Cerebellar cortex (tissue), 1 donor: ENCODE measurements around the gene CALD1.

Experiments
- DNase-seq: peaks from one replicate; pipeline ENCODE4 v3.0.0-alpha.2; 2015; ENCODE audit warnings: low spot score

CALD1 gene

DNA sequence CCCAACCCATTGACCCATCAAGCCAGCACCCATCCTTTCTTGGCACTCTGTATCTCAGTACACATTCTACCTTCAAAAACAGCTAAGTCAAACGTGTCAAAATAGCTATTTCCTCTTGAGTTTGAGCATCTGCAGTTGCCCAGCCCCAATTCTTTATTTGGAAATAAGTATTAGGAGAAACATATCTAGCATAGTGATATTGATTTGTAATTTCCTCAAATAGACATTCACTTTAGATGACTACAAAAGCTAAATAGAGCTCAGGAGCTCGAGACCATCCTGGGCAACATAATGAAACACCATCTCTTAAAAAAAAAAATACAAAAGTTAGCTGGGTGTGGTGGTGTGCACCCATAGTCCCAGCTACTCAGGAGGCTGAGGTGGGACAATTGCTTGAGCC lies 147.6 kb downstream of the CALD1 start:
- no peak for DNase-seq

- no peak for DNase-seq
Measured at GRCh38 chr7:134927723-134928122, 148.3 kb downstream of the CALD1 start.

GRCh38 chr7:134928554-134928953 lies 149.1 kb downstream of the CALD1 start:
- no peak for DNase-seq

GRCh38 chr7:134931487-134931886 lies 152.1 kb downstream of the CALD1 start:
- no peak for DNase-seq

DNA sequence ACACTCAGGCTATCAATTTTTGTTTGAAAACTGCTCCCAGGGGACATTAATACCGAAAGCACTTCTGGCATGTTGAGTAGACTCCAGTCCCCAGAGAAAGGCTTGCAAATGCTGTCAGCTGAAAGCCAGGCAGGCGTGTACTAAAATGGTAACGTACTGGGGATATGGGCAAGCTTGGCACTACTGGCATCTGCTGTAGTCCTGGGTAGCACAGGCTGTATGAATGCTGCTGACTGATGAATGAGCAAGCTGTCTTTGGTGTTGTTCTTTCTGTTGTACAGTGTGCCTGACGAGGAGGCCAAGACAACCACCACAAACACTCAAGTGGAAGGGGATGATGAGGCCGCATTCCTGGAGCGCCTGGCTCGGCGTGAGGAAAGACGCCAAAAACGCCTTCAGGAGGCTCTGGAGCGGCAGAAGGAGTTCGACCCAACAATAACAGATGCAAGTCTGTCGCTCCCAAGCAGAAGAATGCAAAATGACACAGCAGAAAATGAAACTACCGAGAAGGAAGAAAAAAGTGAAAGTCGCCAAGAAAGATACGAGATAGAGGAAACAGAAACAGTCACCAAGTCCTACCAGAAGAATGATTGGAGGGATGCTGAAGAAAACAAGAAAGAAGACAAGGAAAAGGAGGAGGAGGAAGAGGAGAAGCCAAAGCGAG lies 153.4 kb downstream of the CALD1 start:
- peak; percentile 78 for DNase-seq

GRCh38 chr7:134933460-134934068 lies 154.1 kb downstream of the CALD1 start:
- no peak for DNase-seq

- no peak for DNase-seq
Measured at GRCh38 chr7:134935701-134936100, 156.3 kb downstream of the CALD1 start.

GRCh38 chr7:134936893-134937510 lies 157.6 kb downstream of the CALD1 start:
- no peak for DNase-seq

DNA sequence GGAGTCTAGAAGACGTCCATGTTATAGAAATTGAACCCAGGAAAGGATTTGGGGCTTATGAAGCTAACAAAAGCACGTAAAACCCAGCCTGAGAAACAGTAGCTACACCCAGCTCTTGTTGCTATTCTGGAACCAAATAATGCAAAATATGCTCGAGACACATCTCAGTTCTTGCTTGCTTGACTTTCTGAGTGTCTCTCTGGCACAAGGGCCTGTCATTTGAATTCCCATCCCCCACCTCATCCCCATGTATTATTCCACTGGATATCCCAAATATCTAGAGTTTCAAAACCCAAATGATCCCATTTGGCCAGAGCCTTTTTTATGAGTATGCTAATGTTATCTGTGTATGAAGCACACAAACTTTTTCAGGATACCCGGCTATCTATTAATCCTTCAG lies 158.7 kb downstream of the CALD1 start:
- no peak for DNase-seq

GRCh38 chr7:134939136-134939535 lies 159.7 kb downstream of the CALD1 start:
- no peak for DNase-seq

DNA sequence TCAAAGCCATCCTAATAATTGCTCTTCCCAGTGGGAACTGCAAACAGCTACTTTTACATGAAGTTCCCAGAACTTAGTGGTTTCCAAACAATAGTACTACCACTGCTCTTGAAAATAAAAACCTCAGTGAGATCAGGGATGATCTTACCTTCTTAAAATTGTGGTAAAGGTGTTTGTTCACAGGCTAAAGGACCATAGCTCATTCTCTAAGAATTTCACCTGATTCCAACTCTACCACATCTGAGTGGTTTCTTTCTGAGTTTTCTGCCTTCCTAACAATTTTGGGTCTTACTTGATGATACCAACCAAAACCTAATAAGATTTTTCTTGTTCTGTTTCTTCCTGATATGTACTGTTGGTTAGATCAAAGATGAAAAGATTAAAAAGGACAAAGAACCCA lies 161.3 kb downstream of the CALD1 start:
- no peak for DNase-seq

GRCh38 chr7:134941185-134941900 lies 161.9 kb downstream of the CALD1 start:
- DNase-seq, result no peak

DNA sequence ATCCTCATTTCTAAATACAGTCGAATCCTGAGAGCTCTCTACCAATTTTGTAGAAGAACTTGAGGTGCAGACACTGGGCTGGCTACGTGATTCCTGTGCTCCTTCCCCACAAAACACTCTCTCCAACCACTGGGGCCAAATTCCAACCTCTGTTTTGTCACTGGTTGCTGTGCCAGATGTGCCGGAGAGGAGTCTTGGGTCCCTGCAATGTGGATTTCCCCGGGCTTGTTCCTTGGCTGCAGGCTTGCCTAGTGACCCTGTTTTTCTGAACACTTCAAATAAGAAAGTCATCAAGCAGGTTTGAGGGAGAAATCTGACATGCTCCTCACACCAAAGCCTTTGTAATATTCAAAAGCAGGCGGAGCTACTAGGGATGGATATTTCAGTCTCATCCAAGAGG lies 162.5 kb downstream of the CALD1 start:
- DNase-seq, result no peak

DNA sequence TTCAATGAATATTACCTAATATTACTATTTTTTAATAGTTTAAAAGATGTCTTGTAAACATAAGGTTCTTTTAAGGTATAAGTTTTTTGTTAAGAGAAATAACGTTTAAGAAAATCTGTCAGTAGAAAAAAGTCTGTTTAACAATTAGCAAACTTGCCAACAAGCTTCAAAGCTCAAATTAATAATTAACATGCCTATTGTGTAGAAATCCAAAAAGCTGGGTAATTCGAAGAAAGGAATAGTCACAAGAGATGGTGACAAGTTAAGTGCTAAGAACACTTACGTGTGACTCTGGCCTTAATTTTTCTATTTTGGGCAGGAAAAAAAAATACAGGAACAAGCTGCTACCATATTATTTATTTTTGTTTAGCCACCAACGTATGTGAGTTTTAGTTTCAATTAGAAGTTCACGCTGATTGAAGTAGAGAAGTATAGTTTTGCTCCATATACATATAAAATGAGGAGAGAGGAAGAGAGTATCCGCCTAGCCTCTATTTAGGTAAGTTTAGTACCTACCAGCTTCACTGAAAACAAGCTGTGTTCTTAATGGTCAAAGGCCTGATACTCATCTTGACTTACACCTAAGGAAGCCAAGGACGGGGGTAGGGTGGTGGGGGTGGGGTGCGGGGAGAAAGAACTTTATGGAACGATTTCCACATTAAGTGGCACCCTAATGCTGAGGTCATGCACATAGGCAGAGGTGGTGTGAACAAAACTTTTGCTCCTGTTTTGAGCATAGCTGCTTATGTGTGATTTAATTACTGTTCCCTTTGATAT lies 163.4 kb downstream of the CALD1 start:
- no peak for DNase-seq

DNA sequence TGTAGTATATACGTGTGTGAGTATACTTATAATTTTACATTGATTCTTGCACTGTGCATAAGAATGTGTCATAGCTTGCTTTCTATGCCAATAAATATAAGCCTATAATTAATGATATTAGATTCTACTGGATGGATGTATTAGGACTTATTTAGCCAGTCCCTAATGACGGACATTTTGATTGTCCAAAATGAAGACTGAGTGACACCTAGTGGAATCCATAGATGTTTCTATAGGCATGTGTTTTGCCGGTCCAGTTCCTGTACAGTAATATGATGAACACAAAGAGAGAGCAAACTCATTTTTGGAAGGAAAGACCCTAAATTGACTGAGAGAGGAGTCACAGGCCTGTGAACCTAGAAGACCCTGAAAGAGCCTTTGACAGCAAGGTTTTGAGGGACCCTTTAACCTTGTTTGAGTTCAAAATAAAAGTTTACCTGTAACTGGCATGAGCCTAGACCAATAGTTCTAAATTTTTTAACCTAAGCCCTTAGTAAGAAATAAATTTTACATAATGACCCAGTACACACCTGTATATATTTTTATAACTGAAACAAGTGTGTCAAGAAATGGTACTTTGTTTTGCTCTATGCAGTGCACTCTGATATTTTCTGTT lies 164.5 kb downstream of the CALD1 start:
- peak; percentile 41 for DNase-seq

GRCh38 chr7:134945691-134946090 lies 166.3 kb downstream of the CALD1 start:
- no peak for DNase-seq

DNA sequence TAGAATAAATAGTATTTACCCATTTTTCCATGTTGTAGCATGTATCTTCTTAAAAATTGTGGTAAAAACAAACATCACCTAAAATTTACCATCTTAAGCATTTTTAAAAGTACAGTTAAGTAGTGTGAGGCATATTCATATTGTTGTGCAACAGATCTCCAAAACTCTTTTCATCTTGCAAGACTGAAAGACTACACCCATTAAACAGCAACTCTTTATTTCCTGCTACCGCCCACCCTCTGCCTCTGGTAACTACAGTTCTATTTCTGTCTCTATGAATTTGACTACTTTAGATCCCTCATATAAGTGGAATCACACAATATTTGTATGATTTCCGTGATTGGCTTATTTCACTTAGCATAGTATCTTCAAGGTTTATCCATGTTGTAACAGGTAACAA lies 166.8 kb downstream of the CALD1 start:
- no peak for DNase-seq

DNA sequence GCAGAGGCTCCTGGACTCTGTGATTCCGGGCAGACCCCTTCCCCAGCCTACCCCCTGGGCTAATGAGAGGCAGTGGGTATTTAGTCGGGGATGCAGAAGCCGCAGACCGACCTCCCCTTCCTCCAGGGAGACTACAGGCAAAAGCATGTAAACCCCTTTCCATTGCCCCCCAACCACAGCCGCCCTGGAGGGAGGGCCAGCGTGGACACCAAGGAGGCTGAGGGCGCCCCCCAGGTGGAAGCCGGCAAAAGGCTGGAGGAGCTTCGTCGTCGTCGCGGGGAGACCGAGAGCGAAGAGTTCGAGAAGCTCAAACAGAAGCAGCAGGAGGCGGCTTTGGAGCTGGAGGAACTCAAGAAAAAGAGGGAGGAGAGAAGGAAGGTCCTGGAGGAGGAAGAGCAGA lies 167.9 kb downstream of the CALD1 start:
- no peak for DNase-seq

GRCh38 chr7:134947831-134948230 lies 168.4 kb downstream of the CALD1 start:
- no peak for DNase-seq

DNA sequence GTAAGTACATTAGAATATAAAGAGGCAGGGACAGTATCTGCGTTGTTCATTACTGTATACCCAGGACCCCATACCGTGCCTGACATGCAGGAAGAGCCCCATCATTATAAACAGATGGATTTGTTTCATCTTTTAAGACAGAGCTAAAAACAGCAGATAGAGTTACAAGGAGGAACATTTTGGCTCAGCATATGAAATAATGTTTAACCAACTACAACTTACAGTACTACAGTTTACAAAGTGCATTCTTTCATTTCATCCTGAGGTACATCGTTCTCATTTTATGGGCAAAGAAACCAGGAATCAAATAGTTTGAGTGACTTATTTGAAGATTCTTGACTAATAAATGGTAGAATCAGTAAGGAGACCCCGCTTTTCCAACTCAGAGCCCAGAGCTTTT lies 168.8 kb downstream of the CALD1 start:
- DNase-seq, result no peak

GRCh38 chr7:134948736-134949135 lies 169.3 kb downstream of the CALD1 start:
- no peak for DNase-seq

- no peak for DNase-seq
Measured at GRCh38 chr7:134949171-134949570, 169.7 kb downstream of the CALD1 start.
